ENCODE results near the gene SYT3. TPM values are rescaled to one million over a fixed set of nuclear protein-coding genes. Genes with fewer than 3 reads are reported as not detected.

Gene SYT3
- total RNA-seq, 1 donor from 2014 or later: not detected

GRCh38 chr19:50644315-50644915 is 4.7 kb upstream of the SYT3 start:
- Mint-ChIP-seq H3K27ac (no peak overlapping the region), H3K36me3 (ENCODE audit: low read depth) (no peaks in the 10 kb centered on the region), H3K27me3 (ENCODE audit: insufficient read depth) (peaks cover 8% of the 10 kb centered on the region), H3K9me3 (no peaks in the 10 kb centered on the region), H3K4me3 (no peak overlapping the region), H3K4me1 (ENCODE audit: low read depth) (no peaks in the 10 kb centered on the region)
- no peak for DNase-seq (ENCODE audit: low spot score)
- intact Hi-C loops (cut with micrococcal nuclease): no loop called here

- no peak for DNase-seq (ENCODE audit: low spot score)
- H3K27me3 Mint-ChIP-seq (ENCODE audit: insufficient read depth): peaks cover 29% of the 10 kb centered on the region
- peaks cover 3% of the 10 kb centered on the region for H3K9me3 Mint-ChIP-seq
- H3K27ac Mint-ChIP-seq: no peak overlapping the region
- H3K4me1 Mint-ChIP-seq (ENCODE audit: low read depth): no peaks in the 10 kb centered on the region
- intact Hi-C loops (cut with micrococcal nuclease): no loop called here
- H3K36me3 Mint-ChIP-seq (ENCODE audit: low read depth): no peaks in the 10 kb centered on the region
- H3K4me3 Mint-ChIP-seq: no peak overlapping the region
Observed at GRCh38 chr19:50640368-50640767, 687 bp upstream of the SYT3 start.

GRCh38 chr19:50638600-50638999 is 1.1 kb downstream of the SYT3 start:
- DNase-seq (ENCODE audit: low spot score): no peak
- intact Hi-C loops (cut with micrococcal nuclease): no loop called here
- no peaks in the 10 kb centered on the region for H3K4me1 Mint-ChIP-seq (ENCODE audit: low read depth)
- no peak overlapping the region for H3K4me3 Mint-ChIP-seq
- H3K27ac Mint-ChIP-seq: no peak overlapping the region
- H3K36me3 Mint-ChIP-seq (ENCODE audit: low read depth): no peaks in the 10 kb centered on the region
- H3K27me3 Mint-ChIP-seq (ENCODE audit: insufficient read depth): peaks cover 29% of the 10 kb centered on the region
- peaks cover 13% of the 10 kb centered on the region for H3K9me3 Mint-ChIP-seq

GRCh38 chr19:50636317-50637085 is 3.2 kb downstream of the SYT3 start:
- Mint-ChIP-seq H3K27ac (no peak overlapping the region), H3K9me3 (peaks cover 18% of the 10 kb centered on the region), H3K4me1 (ENCODE audit: low read depth) (no peaks in the 10 kb centered on the region), H3K36me3 (ENCODE audit: low read depth) (no peaks in the 10 kb centered on the region), H3K27me3 (ENCODE audit: insufficient read depth) (peaks cover 29% of the 10 kb centered on the region), H3K4me3 (no peak overlapping the region)
- intact Hi-C loops (cut with micrococcal nuclease): no loop called here
- DNase-seq (ENCODE audit: low spot score): no peak

- Mint-ChIP-seq H3K36me3 (ENCODE audit: low read depth) (no peaks in the 10 kb centered on the region), H3K9me3 (peaks cover 18% of the 10 kb centered on the region), H3K4me1 (ENCODE audit: low read depth) (no peaks in the 10 kb centered on the region), H3K27ac (no peak overlapping the region), H3K4me3 (no peak overlapping the region), H3K27me3 (ENCODE audit: insufficient read depth) (peaks cover 19% of the 10 kb centered on the region)
- intact Hi-C loops (cut with micrococcal nuclease): no loop called here
- no peak for DNase-seq (ENCODE audit: low spot score)
Observed at GRCh38 chr19:50633973-50634372, 5.7 kb downstream of the SYT3 start.

GRCh38 chr19:50633359-50633758 is 6.3 kb downstream of the SYT3 start:
- peaks cover 13% of the 10 kb centered on the region for H3K27me3 Mint-ChIP-seq (ENCODE audit: insufficient read depth)
- intact Hi-C loops (cut with micrococcal nuclease): no loop called here
- H3K4me3 Mint-ChIP-seq: no peak overlapping the region
- H3K9me3 Mint-ChIP-seq: peaks cover 18% of the 10 kb centered on the region
- H3K4me1 Mint-ChIP-seq (ENCODE audit: low read depth): no peaks in the 10 kb centered on the region
- H3K36me3 Mint-ChIP-seq (ENCODE audit: low read depth): no peaks in the 10 kb centered on the region
- no peak overlapping the region for H3K27ac Mint-ChIP-seq
- DNase-seq (ENCODE audit: low spot score): no peak

- intact Hi-C loops (cut with micrococcal nuclease): no loop called here
- H3K36me3 Mint-ChIP-seq (ENCODE audit: low read depth): no peaks in the 10 kb centered on the region
- peaks cover 18% of the 10 kb centered on the region for H3K9me3 Mint-ChIP-seq
Observed at GRCh38 chr19:50632151-50632835, 7.4 kb downstream of the SYT3 start.

GRCh38 chr19:50629801-50630200 is 9.9 kb downstream of the SYT3 start:
- DNase-seq (ENCODE audit: low spot score): no peak
- Mint-ChIP-seq H3K27ac (no peak overlapping the region), H3K27me3 (ENCODE audit: insufficient read depth) (no peaks in the 10 kb centered on the region), H3K4me3 (no peak overlapping the region), H3K36me3 (ENCODE audit: low read depth) (no peaks in the 10 kb centered on the region), H3K9me3 (peaks cover 12% of the 10 kb centered on the region), H3K4me1 (ENCODE audit: low read depth) (no peaks in the 10 kb centered on the region)
- intact Hi-C loops (cut with micrococcal nuclease): no loop called here

More at GRCh38 chr19:50632151-50632835, 7.4 kb downstream of the SYT3 start:
- Mint-ChIP-seq H3K27ac (no peak overlapping the region), H3K4me3 (no peak overlapping the region), H3K27me3 (ENCODE audit: insufficient read depth) (peaks cover 3% of the 10 kb centered on the region), H3K4me1 (ENCODE audit: low read depth) (no peaks in the 10 kb centered on the region)
- DNase-seq (ENCODE audit: low spot score): no peak

GRCh38 chr19:50629194-50629593 is 10.5 kb downstream of the SYT3 start:
- no peak for DNase-seq (ENCODE audit: low spot score)
- H3K36me3 Mint-ChIP-seq (ENCODE audit: low read depth): no peaks in the 10 kb centered on the region
- no peaks in the 10 kb centered on the region for H3K27me3 Mint-ChIP-seq (ENCODE audit: insufficient read depth)
- no peak overlapping the region for H3K4me3 Mint-ChIP-seq
- intact Hi-C loops (cut with micrococcal nuclease): no loop called here
- H3K27ac Mint-ChIP-seq: no peak overlapping the region
- no peaks in the 10 kb centered on the region for H3K4me1 Mint-ChIP-seq (ENCODE audit: low read depth)
- H3K9me3 Mint-ChIP-seq: peaks cover 11% of the 10 kb centered on the region

- Mint-ChIP-seq H3K27ac (no peak overlapping the region), H3K36me3 (ENCODE audit: low read depth) (no peaks in the 10 kb centered on the region), H3K27me3 (ENCODE audit: insufficient read depth) (no peaks in the 10 kb centered on the region), H3K4me1 (ENCODE audit: low read depth) (no peaks in the 10 kb centered on the region), H3K4me3 (no peak overlapping the region), H3K9me3 (peaks cover 5% of the 10 kb centered on the region)
- intact Hi-C loops (cut with micrococcal nuclease): no loop called here
- DNase-seq (ENCODE audit: low spot score): no peak
Observed at GRCh38 chr19:50628551-50628950, 11.1 kb downstream of the SYT3 start.

GRCh38 chr19:50628146-50628545 is 11.5 kb downstream of the SYT3 start:
- intact Hi-C loops (cut with micrococcal nuclease): no loop called here
- DNase-seq (ENCODE audit: low spot score): no peak
- Mint-ChIP-seq H3K36me3 (ENCODE audit: low read depth) (no peaks in the 10 kb centered on the region), H3K4me3 (no peak overlapping the region), H3K27ac (no peak overlapping the region), H3K27me3 (ENCODE audit: insufficient read depth) (no peaks in the 10 kb centered on the region), H3K4me1 (ENCODE audit: low read depth) (no peaks in the 10 kb centered on the region), H3K9me3 (peaks cover under 1% of the 10 kb centered on the region)

GRCh38 chr19:50626795-50627194 is 12.9 kb downstream of the SYT3 start:
- H3K27ac Mint-ChIP-seq: no peak overlapping the region
- H3K27me3 Mint-ChIP-seq (ENCODE audit: insufficient read depth): no peaks in the 10 kb centered on the region
- H3K9me3 Mint-ChIP-seq: no peaks in the 10 kb centered on the region
- DNase-seq (ENCODE audit: low spot score): no peak
- no peaks in the 10 kb centered on the region for H3K36me3 Mint-ChIP-seq (ENCODE audit: low read depth)
- intact Hi-C loops (cut with micrococcal nuclease): no loop called here
- no peak overlapping the region for H3K4me3 Mint-ChIP-seq
- no peaks in the 10 kb centered on the region for H3K4me1 Mint-ChIP-seq (ENCODE audit: low read depth)

- Mint-ChIP-seq H3K4me1 (ENCODE audit: low read depth) (no peaks in the 10 kb centered on the region), H3K27ac (no peak overlapping the region)
- intact Hi-C loops (cut with micrococcal nuclease): no loop called here
Observed at GRCh38 chr19:50626011-50626410, 13.7 kb downstream of the SYT3 start.

More at GRCh38 chr19:50626011-50626410, 13.7 kb downstream of the SYT3 start:
- no peaks in the 10 kb centered on the region for H3K9me3 Mint-ChIP-seq
- no peak overlapping the region for H3K4me3 Mint-ChIP-seq
- H3K27me3 Mint-ChIP-seq (ENCODE audit: insufficient read depth): no peaks in the 10 kb centered on the region
- no peaks in the 10 kb centered on the region for H3K36me3 Mint-ChIP-seq (ENCODE audit: low read depth)
- DNase-seq (ENCODE audit: low spot score): no peak
